ENCODE results near the gene FGD6.
A peak's percentile ranks its signal among the peaks of the same experiment; 100 is the strongest.
"Not testable (repeated sequence)": the region's sequence is repeated elsewhere in the genome, so short reads cannot be mapped to it uniquely, and the experiment has no call there.

FGD6 gene

GRCh38 chr12:95217377-95218149, at the start of gene FGD6, which contains the start of gene VEZT:
TSS of gene FGD6 (minus strand) at chr12:95217467. CDS start at chr12:95217240, 227 bp downstream.
TSS of gene VEZT (plus strand) at chr12:95217807. CDS start at chr12:95217851, 44 bp downstream.
- DNase-seq (ENCODE audit: low spot score) (peak; percentile 97), FAIRE-seq (peak; percentile 92)

DNA sequence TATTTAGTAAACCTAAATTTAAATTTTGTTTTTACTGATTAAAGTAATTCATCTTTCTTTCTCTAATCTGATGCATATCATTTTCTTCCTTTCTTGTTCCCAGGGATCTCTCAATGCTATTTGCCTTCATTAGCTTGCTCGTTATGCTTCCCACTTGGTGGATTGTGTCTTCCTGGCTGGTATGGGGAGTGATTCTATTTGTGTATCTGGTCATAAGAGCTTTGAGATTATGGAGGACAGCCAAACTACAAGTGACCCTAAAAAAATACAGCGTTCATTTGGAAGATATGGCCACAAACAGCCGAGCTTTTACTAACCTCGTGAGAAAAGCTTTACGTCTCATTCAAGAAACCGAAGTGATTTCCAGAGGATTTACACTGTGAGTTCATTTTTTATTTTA, 49.0 kb upstream of the FGD6 start:
- no peak for FAIRE-seq
- no peak for DNase-seq (ENCODE audit: low spot score)

- no peak for DNase-seq (ENCODE audit: low spot score)
- no peak for FAIRE-seq
Observed at GRCh38 chr12:95265765-95266164, 48.5 kb upstream of the FGD6 start.

DNA sequence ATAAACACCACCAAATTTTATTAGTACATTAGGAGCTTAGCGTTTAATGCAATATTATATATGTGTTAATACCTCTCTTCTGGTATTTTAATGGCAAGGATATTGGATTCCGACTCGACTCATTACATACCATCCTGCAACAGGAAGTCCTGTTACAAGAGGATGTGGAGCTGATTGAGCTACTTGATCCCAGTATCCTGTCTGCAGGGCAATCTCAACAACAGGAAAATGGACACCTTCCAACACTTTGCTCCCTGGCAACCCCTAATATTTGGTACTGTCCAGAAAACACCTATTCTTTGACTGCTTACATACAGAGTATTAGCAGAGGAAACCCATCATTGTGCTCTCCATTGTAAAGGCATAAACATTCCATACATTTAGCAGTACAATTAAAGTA, 45.5 kb upstream of the FGD6 start:
- no peak for DNase-seq (ENCODE audit: low spot score)
- FAIRE-seq = no peak

- no peak for FAIRE-seq
- DNase-seq (ENCODE audit: low spot score) = no peak
Observed at GRCh38 chr12:95261109-95261508, 43.8 kb upstream of the FGD6 start.

DNA sequence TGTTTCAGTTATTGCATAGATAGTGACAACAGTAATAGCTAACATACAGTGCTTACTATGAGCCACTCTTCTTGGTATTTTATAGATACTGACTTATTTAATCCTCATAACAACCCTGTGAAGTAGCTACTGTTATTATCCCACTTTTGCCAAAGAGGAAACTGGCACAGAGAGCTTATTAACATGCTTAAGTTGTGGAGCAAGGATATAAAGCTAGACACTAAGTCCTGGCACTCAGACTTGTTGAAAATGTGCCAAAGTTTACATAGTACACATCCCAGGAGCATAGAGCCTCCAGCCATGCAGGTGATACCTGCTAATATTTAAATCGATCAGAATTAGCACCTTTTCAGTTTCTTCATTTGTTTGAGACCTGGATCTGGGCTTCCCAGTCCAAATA, 42.1 kb upstream of the FGD6 start:
- DNase-seq (ENCODE audit: low spot score) = no peak
- FAIRE-seq = no peak

GRCh38 chr12:95258803-95259202, 41.5 kb upstream of the FGD6 start:
- FAIRE-seq = no peak

DNA sequence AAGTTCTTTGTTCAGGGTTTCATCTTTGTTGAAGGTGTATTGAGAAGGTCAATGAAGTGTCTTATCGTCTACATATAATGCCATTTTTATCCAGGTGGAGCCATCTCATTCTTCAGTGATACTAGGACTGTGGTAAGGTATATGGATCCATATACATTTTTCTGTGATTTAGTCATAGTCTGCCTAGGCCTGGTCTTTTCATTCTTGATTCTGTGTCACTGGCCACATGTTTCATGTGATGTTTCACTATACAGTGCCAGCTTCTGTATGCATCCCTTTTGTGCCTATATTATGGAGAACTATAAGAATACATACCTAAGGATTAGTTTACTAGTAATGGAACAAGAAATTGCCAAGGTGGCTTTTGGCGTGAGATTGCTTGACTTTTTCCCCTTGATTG, 40.9 kb upstream of the FGD6 start:
- no peak for FAIRE-seq

More at GRCh38 chr12:95258803-95259202, 41.5 kb upstream of the FGD6 start:
- DNase-seq (ENCODE audit: low spot score) = no peak

GRCh38 chr12:95257541-95257940, 40.3 kb upstream of the FGD6 start:
- FAIRE-seq (no peak), DNase-seq (ENCODE audit: low spot score) (no peak)

More for the DNA sequence above, 40.9 kb upstream of the FGD6 start:
- DNase-seq (ENCODE audit: low spot score) = no peak

DNA sequence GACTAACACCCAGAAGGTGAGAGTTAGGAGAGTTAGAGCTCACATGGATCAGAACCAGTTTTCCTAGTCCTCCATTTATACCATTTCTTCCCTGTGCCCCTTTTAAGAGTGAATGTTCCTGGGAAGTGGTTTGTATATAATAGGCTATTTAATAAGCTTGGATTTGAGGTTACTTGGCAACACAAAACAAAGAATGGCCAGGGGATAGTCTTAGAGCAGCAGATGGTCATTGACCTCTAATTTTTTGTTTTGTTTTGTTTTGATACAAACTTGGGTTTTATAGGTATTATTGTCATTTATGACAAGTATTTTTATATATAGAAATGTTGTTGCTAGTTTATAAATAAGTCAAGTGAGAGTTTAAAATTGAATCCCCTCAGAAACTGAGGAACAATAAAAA, 36.1 kb upstream of the FGD6 start:
- no peak for DNase-seq (ENCODE audit: low spot score)
- FAIRE-seq = no peak

DNA sequence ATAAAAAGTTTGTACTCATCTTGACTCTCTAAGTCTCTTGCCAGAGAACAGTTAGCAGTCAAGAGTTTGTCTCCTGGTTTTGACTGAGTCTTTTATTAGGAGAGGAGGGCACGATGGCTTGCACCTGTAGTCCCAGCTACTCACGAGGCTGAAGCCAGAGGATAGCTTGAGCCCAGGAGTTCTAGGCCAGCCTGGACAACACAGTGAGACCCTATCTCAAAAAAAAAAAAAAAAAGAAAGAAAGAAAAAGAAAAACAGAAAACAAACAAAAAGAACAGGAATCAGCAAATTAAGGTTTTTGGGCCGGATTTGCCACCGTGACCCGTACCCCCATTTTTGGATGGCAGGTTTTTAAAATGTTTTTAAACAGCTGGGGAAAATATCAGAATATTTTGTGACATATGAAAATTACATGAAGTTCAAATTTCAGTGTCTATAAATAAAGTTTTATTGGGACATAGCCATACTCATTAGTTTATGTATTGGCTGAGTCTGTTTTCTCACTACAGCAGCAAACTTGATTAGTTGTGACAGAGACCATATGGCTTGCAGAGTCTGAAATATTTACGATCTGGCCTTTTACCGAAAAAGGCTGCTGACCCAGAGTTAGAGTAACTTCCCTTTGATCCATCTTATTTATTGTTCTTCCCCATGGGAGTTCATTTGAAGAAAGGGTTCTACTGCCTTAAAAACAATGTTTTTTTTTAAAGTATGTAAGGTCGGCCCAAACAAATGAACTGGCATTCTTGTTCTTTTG, 31.5 kb upstream of the FGD6 start:
- no peak for DNase-seq (ENCODE audit: low spot score)
- no peak for FAIRE-seq

- no peak for FAIRE-seq
Observed at GRCh38 chr12:95248095-95248494, 30.8 kb upstream of the FGD6 start.

GRCh38 chr12:95244350-95244749, 27.1 kb upstream of the FGD6 start:
- no peak for FAIRE-seq
- DNase-seq (ENCODE audit: low spot score) = no peak

More at GRCh38 chr12:95248095-95248494, 30.8 kb upstream of the FGD6 start:
- no peak for DNase-seq (ENCODE audit: low spot score)

- no peak for DNase-seq (ENCODE audit: low spot score)
- no peak for FAIRE-seq
Observed at GRCh38 chr12:95243497-95244183, 26.4 kb upstream of the FGD6 start.

DNA sequence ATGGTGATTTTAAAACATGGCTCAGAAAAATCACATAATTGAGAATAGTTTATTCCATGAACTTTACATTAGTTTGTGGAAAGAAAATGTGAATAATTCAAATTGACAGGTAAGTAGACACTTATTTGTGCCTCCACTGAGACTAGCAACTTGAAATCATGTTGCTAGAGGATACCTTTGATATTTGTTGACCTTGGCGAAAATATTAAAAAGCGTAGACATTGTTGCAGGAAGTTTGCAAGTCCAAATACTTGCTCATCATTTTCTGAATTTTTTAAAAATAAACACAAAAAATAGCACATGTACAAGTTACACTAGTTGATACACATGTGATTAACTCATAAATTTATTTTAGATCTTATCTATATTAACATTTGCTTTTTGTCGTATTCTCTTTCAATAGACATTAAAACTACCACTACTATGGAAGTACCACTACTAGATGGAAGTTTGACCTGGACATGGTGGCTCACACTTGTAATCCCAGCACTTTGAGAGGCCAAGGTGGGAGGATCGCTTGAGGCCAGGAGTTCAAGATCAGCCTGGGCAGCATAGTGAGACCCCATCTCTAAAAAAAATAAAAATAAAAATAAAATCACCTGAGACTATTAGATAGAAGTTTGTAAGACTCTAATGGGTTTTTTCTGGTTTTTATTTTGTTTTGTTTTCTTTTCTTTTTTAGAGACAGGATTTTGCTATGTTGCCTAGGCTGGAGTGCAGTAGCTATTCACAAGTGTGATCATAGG, 24.7 kb upstream of the FGD6 start:
- DNase-seq (ENCODE audit: low spot score) (no peak), FAIRE-seq (no peak)

DNA sequence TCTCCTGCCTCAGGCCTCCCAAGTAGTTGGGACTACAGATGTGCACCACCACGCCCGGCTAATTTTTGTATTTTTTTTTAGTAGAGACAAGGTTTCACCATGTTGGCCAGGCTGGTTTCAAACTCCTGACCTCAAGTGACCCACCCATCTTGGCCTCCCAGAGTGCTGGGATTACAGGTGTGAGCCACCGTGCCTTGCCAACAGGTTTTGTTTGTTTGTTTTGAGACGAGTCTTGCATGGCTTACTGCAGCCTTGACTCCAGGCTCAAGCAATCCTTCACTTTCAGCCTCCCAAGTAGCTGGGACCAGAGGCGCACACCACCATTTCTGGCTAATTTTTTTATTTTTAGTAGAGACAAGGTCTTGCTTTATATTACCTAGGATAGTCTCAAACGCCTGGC, 23.9 kb upstream of the FGD6 start:
- not testable (repeated sequence) for FAIRE-seq; DNase-seq (ENCODE audit: low spot score)

DNA sequence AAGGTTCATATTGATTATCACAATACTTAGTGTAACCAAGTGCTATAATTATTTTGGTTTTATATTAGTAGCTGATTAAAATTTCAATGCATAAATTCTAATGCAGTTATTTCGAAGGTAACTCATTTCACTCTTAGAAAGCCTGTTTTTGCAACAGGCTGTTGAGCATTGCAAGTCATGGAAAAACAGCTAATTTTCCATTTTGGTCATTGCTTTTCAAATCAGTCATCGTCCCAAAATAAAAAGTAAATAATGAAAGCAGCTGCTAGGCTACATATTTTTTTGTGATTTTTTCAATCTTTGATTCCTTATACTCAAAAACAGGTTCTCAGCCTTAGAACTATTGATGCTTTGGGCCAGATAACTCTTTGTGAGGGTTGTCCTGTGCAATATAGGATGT, 23.3 kb upstream of the FGD6 start:
- FAIRE-seq (no peak), DNase-seq (ENCODE audit: low spot score) (no peak)

- not testable (repeated sequence) for DNase-seq (ENCODE audit: low spot score); FAIRE-seq
Observed at GRCh38 chr12:95239835-95240234, 22.6 kb upstream of the FGD6 start.

DNA sequence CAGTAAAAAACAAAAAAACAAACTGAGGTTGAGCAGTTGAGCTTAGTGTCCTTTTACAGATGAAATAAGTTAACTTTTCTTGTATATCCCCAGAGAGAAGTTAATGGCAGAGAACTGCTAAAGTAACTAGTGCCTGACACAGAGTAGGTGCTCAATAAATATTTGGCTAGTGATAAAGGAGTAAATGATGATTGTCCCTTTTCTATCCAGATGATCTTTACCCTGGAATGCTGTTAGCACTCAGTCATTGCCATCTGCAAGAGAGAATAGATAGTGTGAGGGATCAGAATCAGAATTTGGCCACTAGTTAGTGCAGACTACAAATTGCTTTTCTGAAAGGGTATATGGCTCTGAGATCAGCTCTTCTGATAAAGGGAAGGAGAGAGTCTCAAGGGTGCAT, 21.9 kb upstream of the FGD6 start:
- FAIRE-seq (no peak), DNase-seq (ENCODE audit: low spot score) (no peak)

- FAIRE-seq = no peak
- no peak for DNase-seq (ENCODE audit: low spot score)
Observed at GRCh38 chr12:95238150-95238549, 20.9 kb upstream of the FGD6 start.

GRCh38 chr12:95237315-95237714, 20.0 kb upstream of the FGD6 start:
- FAIRE-seq = no peak
- no peak for DNase-seq (ENCODE audit: low spot score)

All from RCC 7860 (cell line).